NT2/D1 (cell line): ENCODE measurements around the gene EDAR.

Experiments
- DNase-seq: peaks from one replicate; pipeline ENCODE4 v3.0.0-alpha.2; 2011; ENCODE audit warnings: low read depth, low spot score
- H3K27me3 ChIP-seq: 2 replicates; pipeline ENCODE4 v1.6.0; 2011; ENCODE audit warnings: mild to moderate bottlenecking; ENCODE audit not compliant: insufficient read length, insufficient read depth
- H3K36me3 ChIP-seq: 2 replicates; pipeline ENCODE4 v1.6.1; 2011; ENCODE audit warnings: mild to moderate bottlenecking, low read length, mixed read lengths; ENCODE audit not compliant: insufficient read depth, insufficient read length
- H3K4me1 ChIP-seq: 2 replicates; pipeline ENCODE4 v1.5.1; 2011; ENCODE audit not compliant: insufficient read depth, insufficient read length
- H3K4me3 ChIP-seq: 2 replicates; pipeline ENCODE4 v1.5.1; 2011; ENCODE audit warnings: low read depth; ENCODE audit not compliant: insufficient read length
- H3K9ac ChIP-seq: 2 replicates; pipeline ENCODE4 v1.6.0; 2011; ENCODE audit warnings: low read depth; ENCODE audit not compliant: insufficient read length
- H3K9me3 ChIP-seq: 2 replicates; pipeline ENCODE4 v1.5.1; 2011; ENCODE audit warnings: mild to moderate bottlenecking, low read length; ENCODE audit not compliant: insufficient read depth
- SUZ12 ChIP-seq: IDR thresholded peaks from 2 replicates; pipeline ENCODE4 v1.6.1; 2011; ENCODE audit not compliant: insufficient read length, insufficient read depth; ENCODE audit errors: extremely low read depth
- YY1 ChIP-seq: IDR thresholded peaks from 2 replicates; pipeline ENCODE4 v1.6.1; 2011; ENCODE audit not compliant: insufficient read length, insufficient read depth
- ZNF274 ChIP-seq: IDR thresholded peaks from 2 replicates; pipeline ENCODE4 v1.6.1; 2011; ENCODE audit warnings: mild to moderate bottlenecking, low read depth, low read length

The EDAR gene

GRCh38 chr2:108845923-108846322 lies 143.1 kb downstream of the EDAR start:
- Histone ChIP-seq H3K9me3 (no peaks in the 10 kb centered on the region), H3K36me3 (peaks cover 55% of the 10 kb centered on the region), H3K4me1 (no peaks in the 10 kb centered on the region), H3K4me3 (no peak overlapping the region), H3K9ac (no peak overlapping the region), H3K27me3 (no peaks in the 10 kb centered on the region)
- DNase-seq = no peak
- no peak for TF ChIP-seq ZNF274
- TF ChIP-seq SUZ12 = no peak
- TF ChIP-seq YY1 = no peak
